Transverse colon (tissue), 3 donors: ENCODE measurements around the gene EPHA1.

ENCODE experiments used
- POLR2A ChIP-seq: fragments of 450-650 bp; IDR thresholded peaks from one replicate; pipeline ENCODE4 v1.6.1; 2016; ENCODE audit warnings: antibody characterized with exemption, mild to moderate bottlenecking, moderate library complexity
- TF ChIP-seq, protein P1 (sequence below), 5 experiments: fragments of 200-600 bp in 3 of 5; fragments of 450-650 bp in 2 of 5; sonication (generic) in 3 of 5; IDR thresholded peaks; 1 replicate in 2 of 5; 2 replicates in 3 of 5; pipeline ENCODE4 v1.5.1; 2016 to 2017; ENCODE audit warnings: antibody characterized with exemption in 5 of 5, inconsistent platforms in 3 of 5, mild to moderate bottlenecking in 2 of 5, moderate library complexity in 1 of 5

DNA sequence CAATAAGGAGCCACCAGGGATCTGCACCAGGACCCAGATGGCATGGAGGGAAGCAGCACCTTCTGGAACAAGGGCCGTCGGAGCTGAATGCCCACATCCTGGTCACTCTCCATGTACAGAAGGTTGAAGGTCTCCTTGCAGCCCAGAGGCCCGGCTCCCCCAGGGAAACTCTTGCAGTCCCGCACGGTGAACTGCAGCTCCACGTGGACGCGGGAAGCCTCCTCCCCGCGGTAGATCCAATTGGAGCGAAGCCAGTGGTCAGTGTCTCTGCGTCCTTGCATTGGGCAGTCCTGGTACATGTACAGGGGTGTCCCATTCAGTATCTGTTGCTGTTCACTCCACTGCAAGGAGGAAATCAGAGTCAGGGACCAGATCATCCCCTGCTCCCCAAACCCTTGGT, 7.4 kb downstream of the EPHA1 start:
- TF ChIP-seq, protein P1, sequence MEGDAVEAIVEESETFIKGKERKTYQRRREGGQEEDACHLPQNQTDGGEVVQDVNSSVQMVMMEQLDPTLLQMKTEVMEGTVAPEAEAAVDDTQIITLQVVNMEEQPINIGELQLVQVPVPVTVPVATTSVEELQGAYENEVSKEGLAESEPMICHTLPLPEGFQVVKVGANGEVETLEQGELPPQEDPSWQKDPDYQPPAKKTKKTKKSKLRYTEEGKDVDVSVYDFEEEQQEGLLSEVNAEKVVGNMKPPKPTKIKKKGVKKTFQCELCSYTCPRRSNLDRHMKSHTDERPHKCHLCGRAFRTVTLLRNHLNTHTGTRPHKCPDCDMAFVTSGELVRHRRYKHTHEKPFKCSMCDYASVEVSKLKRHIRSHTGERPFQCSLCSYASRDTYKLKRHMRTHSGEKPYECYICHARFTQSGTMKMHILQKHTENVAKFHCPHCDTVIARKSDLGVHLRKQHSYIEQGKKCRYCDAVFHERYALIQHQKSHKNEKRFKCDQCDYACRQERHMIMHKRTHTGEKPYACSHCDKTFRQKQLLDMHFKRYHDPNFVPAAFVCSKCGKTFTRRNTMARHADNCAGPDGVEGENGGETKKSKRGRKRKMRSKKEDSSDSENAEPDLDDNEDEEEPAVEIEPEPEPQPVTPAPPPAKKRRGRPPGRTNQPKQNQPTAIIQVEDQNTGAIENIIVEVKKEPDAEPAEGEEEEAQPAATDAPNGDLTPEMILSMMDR (IDR thresholded peaks at IDR 0.05): no peak
- no peak for TF ChIP-seq POLR2A
